Measurements from ENCODE around the gene MEF2D.

The MEF2D gene

GRCh38 chr1:156500543-156500792 lies at the start of gene MEF2D:
MEF2D (minus strand) TSS chr1:156500775; CDS start chr1:156483292, 17,483 bp downstream.
- no peak for DNase-seq

GRCh38 chr1:156550346-156550745 lies 49.8 kb upstream of the MEF2D start:
- DNase-seq, result no peak

- DNase-seq, result no peak
Observed at GRCh38 chr1:156549831-156550230, 49.3 kb upstream of the MEF2D start.

- no peak for DNase-seq
Observed at GRCh38 chr1:156549390-156549789, 48.8 kb upstream of the MEF2D start.

- no peak for DNase-seq
Observed at GRCh38 chr1:156547982-156548381, 47.4 kb upstream of the MEF2D start.

- no peak for DNase-seq
Observed at GRCh38 chr1:156547434-156547833, 46.9 kb upstream of the MEF2D start.

- no peak for DNase-seq
Observed at GRCh38 chr1:156546267-156546666, 45.7 kb upstream of the MEF2D start.

GRCh38 chr1:156544592-156545102 lies 44.1 kb upstream of the MEF2D start:
- DNase-seq, result no peak

GRCh38 chr1:156543066-156543465 lies 42.5 kb upstream of the MEF2D start:
- no peak for DNase-seq

GRCh38 chr1:156540955-156541354 lies 40.4 kb upstream of the MEF2D start:
- DNase-seq, result no peak

- DNase-seq, result no peak
Observed at GRCh38 chr1:156539818-156540355, 39.3 kb upstream of the MEF2D start.

- no peak for DNase-seq
Observed at GRCh38 chr1:156538711-156539440, 38.3 kb upstream of the MEF2D start.

- DNase-seq, result no peak
Observed at GRCh38 chr1:156537027-156537426, 36.5 kb upstream of the MEF2D start.

- no peak for DNase-seq
Observed at GRCh38 chr1:156534424-156535060, 34.0 kb upstream of the MEF2D start.

- DNase-seq, result no peak
Observed at GRCh38 chr1:156533568-156534220, 33.1 kb upstream of the MEF2D start.

GRCh38 chr1:156532374-156532773 lies 31.8 kb upstream of the MEF2D start:
- DNase-seq, result no peak

GRCh38 chr1:156530006-156530405 lies 29.4 kb upstream of the MEF2D start:
- DNase-seq, result no peak

GRCh38 chr1:156528875-156529425 lies 28.4 kb upstream of the MEF2D start:
- no peak for DNase-seq

GRCh38 chr1:156528231-156528630 lies 27.7 kb upstream of the MEF2D start:
- DNase-seq, result no peak

- no peak for DNase-seq
Observed at GRCh38 chr1:156527584-156527983, 27.0 kb upstream of the MEF2D start.

GRCh38 chr1:156525856-156526489 lies 25.4 kb upstream of the MEF2D start:
- no peak for DNase-seq

GRCh38 chr1:156525071-156525501 lies 24.5 kb upstream of the MEF2D start:
- no peak for DNase-seq

GRCh38 chr1:156524481-156524869 lies 23.9 kb upstream of the MEF2D start:
- DNase-seq, result no peak

Measured in NCI-H748 treated with DMSO at 0.1 percent for 48 hours (cell line).